Liver (tissue), 9 donors: ENCODE measurements around the gene GBGT1. TPM values are rescaled to one million over a fixed set of nuclear protein-coding genes. Genes with fewer than 3 reads are reported as not detected.

Source experiments
- DNase-seq: peaks from one replicate; pipeline ENCODE4 v3.0.0-alpha.2; 2017; ENCODE audit warnings: low spot score
- H3K27ac ChIP-seq, 2 donors: one replicate each; pipeline ENCODE4 v1.7.0; 2013; ENCODE audit warnings: inconsistent platforms in 2 of 2, low read length in 2 of 2, control low read depth in 1 of 2, low read depth in 1 of 2, mild to moderate bottlenecking in 1 of 2
- H3K27me3 ChIP-seq, 4 donors: one replicate each; pipeline versions ENCODE4 v1.6.1 to v1.7.0; 2013; ENCODE audit warnings: low read length in 3 of 4, inconsistent platforms in 1 of 4, mild to moderate bottlenecking in 1 of 4, moderate library complexity in 1 of 4; ENCODE audit not compliant: control insufficient read depth in 4 of 4, insufficient read depth in 4 of 4
- H3K36me3 ChIP-seq, 4 donors: one replicate each; pipeline versions ENCODE4 v1.6.1 to v1.7.0; 2013; ENCODE audit warnings: low read length in 3 of 4, mild to moderate bottlenecking in 3 of 4, low read depth in 1 of 4, moderate library complexity in 1 of 4; ENCODE audit not compliant: control insufficient read depth in 4 of 4, insufficient read depth in 3 of 4
- H3K4me1 ChIP-seq, 4 donors: one replicate each; pipeline versions ENCODE4 v1.6.1 to v1.7.0; 2013; ENCODE audit warnings: low read length in 3 of 4, mild to moderate bottlenecking in 3 of 4, moderate library complexity in 1 of 4; ENCODE audit not compliant: control insufficient read depth in 4 of 4, insufficient read depth in 4 of 4
- H3K4me3 ChIP-seq, 3 donors: one replicate each; pipeline versions ENCODE4 v1.6.1 to v1.7.0; 2013; ENCODE audit warnings: low read length in 3 of 3, control low read depth in 1 of 3, low read depth in 1 of 3, mild to moderate bottlenecking in 1 of 3
- H3K9ac ChIP-seq, 2 donors: one replicate each; pipeline ENCODE4 v1.7.0; 2013; ENCODE audit warnings: low read length in 2 of 2, mild to moderate bottlenecking in 2 of 2, moderate library complexity in 2 of 2, control low read depth in 1 of 2, low read depth in 1 of 2
- H3K9me3 ChIP-seq, 4 donors: one replicate each; pipeline versions ENCODE4 v1.6.1 to v1.7.0; 2013; ENCODE audit warnings: low read length in 3 of 4; ENCODE audit not compliant: control insufficient read depth in 4 of 4
- EGR1 ChIP-seq, 2 donors: IDR thresholded peaks; 2 replicates each; pipeline ENCODE4 v1.6.1; 2016 to 2018; ENCODE audit warnings: antibody characterized with exemption in 2 of 2, low read depth in 2 of 2
- FOXA1 ChIP-seq: IDR thresholded peaks from 2 replicates; pipeline ENCODE4 v1.6.1; 2016; ENCODE audit warnings: antibody characterized with exemption
- FOXA2 ChIP-seq: IDR thresholded peaks from 2 replicates; pipeline ENCODE4 v1.6.1; 2016; ENCODE audit warnings: antibody characterized with exemption
- GABPA ChIP-seq, 2 donors: IDR thresholded peaks in 1 of 2; conservative IDR thresholded peaks in 1 of 2; 2 replicates each; pipeline ENCODE4 v1.6.1; 2016; ENCODE audit warnings: antibody characterized with exemption in 2 of 2, mild to moderate bottlenecking in 1 of 2, moderate library complexity in 1 of 2
- HNF4A ChIP-seq, 2 donors: conservative IDR thresholded peaks; 2 replicates each; pipeline ENCODE4 v1.6.1; 2016; ENCODE audit warnings: antibody characterized with exemption in 2 of 2, mild to moderate bottlenecking in 2 of 2
- HNF4G ChIP-seq: IDR thresholded peaks from 2 replicates; pipeline ENCODE4 v1.6.1; 2016; ENCODE audit warnings: antibody characterized with exemption
- JUND ChIP-seq, 2 donors: IDR thresholded peaks; 2 replicates each; pipeline ENCODE4 v1.6.1; 2016; ENCODE audit warnings: antibody characterized with exemption in 2 of 2
- NR2F2 ChIP-seq: IDR thresholded peaks from 2 replicates; pipeline ENCODE4 v1.6.1; 2016; ENCODE audit warnings: antibody characterized with exemption
- RAD21 ChIP-seq, 2 donors: IDR thresholded peaks; 2 replicates each; pipeline ENCODE4 v1.6.1; 2016; ENCODE audit warnings: antibody characterized with exemption in 2 of 2, mild to moderate bottlenecking in 2 of 2
- RXRA ChIP-seq, 2 donors: IDR thresholded peaks; 2 replicates each; pipeline ENCODE4 v1.6.1; 2017 to 2018; ENCODE audit warnings: antibody characterized with exemption in 2 of 2, mild to moderate bottlenecking in 1 of 2
- SP1 ChIP-seq: IDR thresholded peaks from 2 replicates; pipeline ENCODE4 v1.6.1; 2018; ENCODE audit warnings: antibody characterized with exemption, mild to moderate bottlenecking
- TAF1 ChIP-seq: conservative IDR thresholded peaks from 2 replicates; pipeline ENCODE4 v1.6.1; 2016; ENCODE audit warnings: antibody characterized with exemption, mild to moderate bottlenecking
- YY1 ChIP-seq: IDR thresholded peaks from 2 replicates; pipeline ENCODE4 v1.6.1; 2016; ENCODE audit warnings: antibody characterized with exemption, mild to moderate bottlenecking
- WGBS: extraction: QIAGEN DNeasy Blood & Tissue Kit; methylation state at CpG from one replicate; pipeline ENCODE4 v1.1.7; 2013; 5-methylcytosine and 5-hydroxymethylcytosine counted together
- polyA plus RNA-seq, 2 donors: library from polyadenylated mRNA; stranded (reverse) in 1 of 2; unstranded in 1 of 2; fragments of 200-250 nt in 1 of 2; fragments of >200 nt in 1 of 2; fragmentation: Nextera tagmentation in 1 of 2; extraction: Ambion mirVana in 1 of 2; gene quantifications; one replicate each; pipeline versions ENCODE4 v1.2.1 to v1.2.3, GENCODE V29; 2013 to 2015
- total RNA-seq, 2 donors: library from RNA; depleted of rRNA; stranded (reverse); fragments of >200 nt; gene quantifications; one replicate each; pipeline ENCODE4 v1.2.3, GENCODE V29; 2014
- TF ChIP-seq, protein P1 (sequence below): IDR thresholded peaks from 2 replicates; pipeline ENCODE4 v1.6.1; 2016; ENCODE audit warnings: antibody characterized with exemption, mild to moderate bottlenecking
- TF ChIP-seq, protein P2 (sequence below): IDR thresholded peaks from 2 replicates; pipeline ENCODE4 v1.6.1; 2016; ENCODE audit warnings: antibody characterized with exemption
- TF ChIP-seq, protein P3 (sequence below): IDR thresholded peaks from 2 replicates; pipeline ENCODE4 v1.6.1; 2016; ENCODE audit warnings: antibody characterized with exemption
- TF ChIP-seq, protein P4 (sequence below): IDR thresholded peaks from 2 replicates; pipeline ENCODE4 v1.6.1; 2016; ENCODE audit warnings: antibody characterized with exemption
- TF ChIP-seq, protein P5 (sequence below): fragments of 150-350 bp; IDR thresholded peaks from 2 replicates; pipeline ENCODE4 v1.5.1; 2017; ENCODE audit warnings: improper control_type of control experiment, low read depth, low read length; ENCODE audit not compliant: missing input control
- donor health status: healthy.
- donor health status: healthy.
- donor health status: healthy.
- donor health status: healthy.
- donor health status: healthy.

Gene GBGT1
- total and polyA plus RNA-seq, 4 donors: 0.33 to 25.7 (median 2.3) TPM

DNA sequence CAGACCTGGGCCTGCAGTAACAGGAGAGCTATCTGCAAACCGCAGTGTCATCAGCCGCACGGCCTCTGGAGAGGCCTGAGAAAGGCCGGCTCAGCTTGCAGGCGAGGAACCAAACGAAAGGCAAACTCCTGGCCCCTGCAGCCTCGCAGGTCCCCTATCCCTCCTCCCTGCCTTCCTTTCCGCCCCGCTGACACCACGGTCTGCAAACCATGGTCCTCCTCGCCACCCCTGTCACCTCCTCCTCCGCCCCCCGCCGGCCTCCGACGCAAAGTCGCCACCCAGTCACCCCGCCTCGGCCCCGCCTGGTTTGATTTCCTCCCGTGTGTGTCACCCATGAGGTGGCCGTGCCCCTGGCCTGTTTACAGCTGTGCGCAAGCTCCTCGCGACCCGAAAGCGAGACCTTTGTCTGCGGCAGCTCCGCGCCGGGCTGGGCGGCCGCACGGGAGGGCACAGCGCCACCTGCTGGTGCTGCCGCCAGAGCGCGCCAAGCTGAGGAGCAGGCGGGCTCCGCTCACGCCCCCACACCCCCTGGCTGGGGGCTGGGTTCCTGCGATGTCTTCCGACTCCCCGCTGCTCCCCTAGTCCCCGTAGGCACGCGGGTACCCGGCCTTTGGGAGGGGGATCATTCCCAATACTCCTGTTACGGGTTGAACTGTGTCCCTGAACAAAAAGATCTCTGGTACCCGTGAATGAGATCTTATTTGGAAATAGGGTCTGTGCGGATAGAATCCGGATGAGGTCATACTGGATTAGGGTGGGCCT is 19.4 kb downstream of the GBGT1 start:
- H3K27ac ChIP-seq: peak overlapping the region; percentile 48 to 78
- H3K36me3 ChIP-seq: no peaks in the 10 kb centered on the region
- peaks cover 5 to 43% (median 18%) of the 10 kb centered on the region in 4 donors for H3K4me1 ChIP-seq
- H3K27me3 ChIP-seq: no peaks in the 10 kb centered on the region
- peak overlapping the region; percentile 15 to 40 for H3K9ac ChIP-seq
- DNase-seq: peak; percentile 83
- H3K9me3 ChIP-seq: no peaks in the 10 kb centered on the region
- peak overlapping the region in 1 of 3 donors; percentile 47 for H3K4me3 ChIP-seq
- TF ChIP-seq HNF4G: no peak
- TF ChIP-seq NR2F2: peak; percentile 72
- no peak for TF ChIP-seq FOXA2
- TF ChIP-seq, protein P1, sequence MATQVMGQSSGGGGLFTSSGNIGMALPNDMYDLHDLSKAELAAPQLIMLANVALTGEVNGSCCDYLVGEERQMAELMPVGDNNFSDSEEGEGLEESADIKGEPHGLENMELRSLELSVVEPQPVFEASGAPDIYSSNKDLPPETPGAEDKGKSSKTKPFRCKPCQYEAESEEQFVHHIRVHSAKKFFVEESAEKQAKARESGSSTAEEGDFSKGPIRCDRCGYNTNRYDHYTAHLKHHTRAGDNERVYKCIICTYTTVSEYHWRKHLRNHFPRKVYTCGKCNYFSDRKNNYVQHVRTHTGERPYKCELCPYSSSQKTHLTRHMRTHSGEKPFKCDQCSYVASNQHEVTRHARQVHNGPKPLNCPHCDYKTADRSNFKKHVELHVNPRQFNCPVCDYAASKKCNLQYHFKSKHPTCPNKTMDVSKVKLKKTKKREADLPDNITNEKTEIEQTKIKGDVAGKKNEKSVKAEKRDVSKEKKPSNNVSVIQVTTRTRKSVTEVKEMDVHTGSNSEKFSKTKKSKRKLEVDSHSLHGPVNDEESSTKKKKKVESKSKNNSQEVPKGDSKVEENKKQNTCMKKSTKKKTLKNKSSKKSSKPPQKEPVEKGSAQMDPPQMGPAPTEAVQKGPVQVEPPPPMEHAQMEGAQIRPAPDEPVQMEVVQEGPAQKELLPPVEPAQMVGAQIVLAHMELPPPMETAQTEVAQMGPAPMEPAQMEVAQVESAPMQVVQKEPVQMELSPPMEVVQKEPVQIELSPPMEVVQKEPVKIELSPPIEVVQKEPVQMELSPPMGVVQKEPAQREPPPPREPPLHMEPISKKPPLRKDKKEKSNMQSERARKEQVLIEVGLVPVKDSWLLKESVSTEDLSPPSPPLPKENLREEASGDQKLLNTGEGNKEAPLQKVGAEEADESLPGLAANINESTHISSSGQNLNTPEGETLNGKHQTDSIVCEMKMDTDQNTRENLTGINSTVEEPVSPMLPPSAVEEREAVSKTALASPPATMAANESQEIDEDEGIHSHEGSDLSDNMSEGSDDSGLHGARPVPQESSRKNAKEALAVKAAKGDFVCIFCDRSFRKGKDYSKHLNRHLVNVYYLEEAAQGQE: no peak
- TF ChIP-seq SP1: peak; percentile 49
- TF ChIP-seq YY1: no peak
- no peak for TF ChIP-seq HNF4A (conservative IDR thresholded peaks at IDR 0.05)
- TF ChIP-seq FOXA1: no peak
- TF ChIP-seq, protein P2, sequence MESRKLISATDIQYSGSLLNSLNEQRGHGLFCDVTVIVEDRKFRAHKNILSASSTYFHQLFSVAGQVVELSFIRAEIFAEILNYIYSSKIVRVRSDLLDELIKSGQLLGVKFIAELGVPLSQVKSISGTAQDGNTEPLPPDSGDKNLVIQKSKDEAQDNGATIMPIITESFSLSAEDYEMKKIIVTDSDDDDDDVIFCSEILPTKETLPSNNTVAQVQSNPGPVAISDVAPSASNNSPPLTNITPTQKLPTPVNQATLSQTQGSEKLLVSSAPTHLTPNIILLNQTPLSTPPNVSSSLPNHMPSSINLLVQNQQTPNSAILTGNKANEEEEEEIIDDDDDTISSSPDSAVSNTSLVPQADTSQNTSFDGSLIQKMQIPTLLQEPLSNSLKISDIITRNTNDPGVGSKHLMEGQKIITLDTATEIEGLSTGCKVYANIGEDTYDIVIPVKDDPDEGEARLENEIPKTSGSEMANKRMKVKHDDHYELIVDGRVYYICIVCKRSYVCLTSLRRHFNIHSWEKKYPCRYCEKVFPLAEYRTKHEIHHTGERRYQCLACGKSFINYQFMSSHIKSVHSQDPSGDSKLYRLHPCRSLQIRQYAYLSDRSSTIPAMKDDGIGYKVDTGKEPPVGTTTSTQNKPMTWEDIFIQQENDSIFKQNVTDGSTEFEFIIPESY: no peak
- TF ChIP-seq, protein P3, sequence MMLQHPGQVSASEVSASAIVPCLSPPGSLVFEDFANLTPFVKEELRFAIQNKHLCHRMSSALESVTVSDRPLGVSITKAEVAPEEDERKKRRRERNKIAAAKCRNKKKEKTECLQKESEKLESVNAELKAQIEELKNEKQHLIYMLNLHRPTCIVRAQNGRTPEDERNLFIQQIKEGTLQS: no peak
- TF ChIP-seq, protein P4, sequence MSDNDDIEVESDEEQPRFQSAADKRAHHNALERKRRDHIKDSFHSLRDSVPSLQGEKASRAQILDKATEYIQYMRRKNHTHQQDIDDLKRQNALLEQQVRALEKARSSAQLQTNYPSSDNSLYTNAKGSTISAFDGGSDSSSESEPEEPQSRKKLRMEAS: no peak
- TF ChIP-seq RAD21 (IDR thresholded peaks at IDR 0.05): peak; percentile 88 to 97
- TF ChIP-seq EGR1 (IDR thresholded peaks at IDR 0.05; ENCODE audit: low read depth in 2 of 2): no peak
- TF ChIP-seq TAF1: no peak
- no peak for TF ChIP-seq GABPA (IDR thresholded peaks at IDR 0.05 in 1 of 2, conservative IDR thresholded peaks at IDR 0.05 in 1 of 2)
- TF ChIP-seq JUND (IDR thresholded peaks at IDR 0.05): no peak
- TF ChIP-seq, protein P5, sequence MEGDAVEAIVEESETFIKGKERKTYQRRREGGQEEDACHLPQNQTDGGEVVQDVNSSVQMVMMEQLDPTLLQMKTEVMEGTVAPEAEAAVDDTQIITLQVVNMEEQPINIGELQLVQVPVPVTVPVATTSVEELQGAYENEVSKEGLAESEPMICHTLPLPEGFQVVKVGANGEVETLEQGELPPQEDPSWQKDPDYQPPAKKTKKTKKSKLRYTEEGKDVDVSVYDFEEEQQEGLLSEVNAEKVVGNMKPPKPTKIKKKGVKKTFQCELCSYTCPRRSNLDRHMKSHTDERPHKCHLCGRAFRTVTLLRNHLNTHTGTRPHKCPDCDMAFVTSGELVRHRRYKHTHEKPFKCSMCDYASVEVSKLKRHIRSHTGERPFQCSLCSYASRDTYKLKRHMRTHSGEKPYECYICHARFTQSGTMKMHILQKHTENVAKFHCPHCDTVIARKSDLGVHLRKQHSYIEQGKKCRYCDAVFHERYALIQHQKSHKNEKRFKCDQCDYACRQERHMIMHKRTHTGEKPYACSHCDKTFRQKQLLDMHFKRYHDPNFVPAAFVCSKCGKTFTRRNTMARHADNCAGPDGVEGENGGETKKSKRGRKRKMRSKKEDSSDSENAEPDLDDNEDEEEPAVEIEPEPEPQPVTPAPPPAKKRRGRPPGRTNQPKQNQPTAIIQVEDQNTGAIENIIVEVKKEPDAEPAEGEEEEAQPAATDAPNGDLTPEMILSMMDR: peak; percentile 87
- peak in 1 of 2 donors; percentile 44 for TF ChIP-seq RXRA (IDR thresholded peaks at IDR 0.05)
- 7% methylated on average over 52 of the region's 52 CpGs for WGBS
